ENCODE data around the gene PRDM10.

PRDM10 gene

DNA sequence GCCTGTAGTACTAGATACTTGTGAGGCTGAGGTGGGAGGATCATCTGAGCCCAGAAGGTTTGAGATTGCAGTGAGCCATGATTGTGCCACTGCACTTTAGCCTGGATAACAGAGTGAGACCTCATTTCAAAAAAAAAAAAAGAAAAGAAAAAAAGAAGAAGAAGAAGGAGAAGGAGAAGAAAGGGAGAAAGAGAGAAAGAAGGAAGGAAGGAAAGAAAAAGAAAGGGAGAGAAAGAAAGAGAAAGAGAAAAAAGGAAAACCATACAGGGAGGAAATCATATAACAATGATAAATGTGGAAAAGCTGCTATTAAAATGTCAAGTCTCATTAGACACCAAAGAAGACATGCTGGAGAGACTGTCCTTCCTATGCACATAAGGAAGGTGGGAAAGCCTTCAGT, 5.7 kb upstream of the PRDM10 start:
- DNase-seq, result no peak

DNA sequence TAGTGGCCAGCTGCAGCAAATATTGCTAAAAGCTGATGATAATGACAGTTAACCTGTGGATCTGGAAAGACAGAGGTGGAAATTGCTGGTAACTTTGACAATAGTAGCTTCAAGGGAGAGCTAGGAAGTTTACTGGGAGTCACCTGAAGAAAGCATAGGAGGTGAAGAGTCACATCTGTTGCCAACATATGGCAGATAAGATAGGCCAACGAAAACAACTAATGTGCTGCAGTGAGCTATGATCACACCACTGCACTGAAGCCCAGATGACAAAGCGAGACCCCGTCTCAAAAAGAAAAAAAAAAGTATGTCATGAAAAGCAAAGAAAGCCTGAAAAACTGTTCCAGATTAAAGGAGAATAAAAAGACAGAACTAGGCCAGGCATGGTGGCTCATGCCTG, 4.3 kb upstream of the PRDM10 start:
- DNase-seq, result no peak

- DNase-seq, result no peak
These were observed 1.0 kb upstream of the PRDM10 start for GRCh38 chr11:130003717-130004001.

GRCh38 chr11:130002846-130003716, 446 bp upstream of the PRDM10 start:
- peak; percentile 87 to 97 for DNase-seq

DNA sequence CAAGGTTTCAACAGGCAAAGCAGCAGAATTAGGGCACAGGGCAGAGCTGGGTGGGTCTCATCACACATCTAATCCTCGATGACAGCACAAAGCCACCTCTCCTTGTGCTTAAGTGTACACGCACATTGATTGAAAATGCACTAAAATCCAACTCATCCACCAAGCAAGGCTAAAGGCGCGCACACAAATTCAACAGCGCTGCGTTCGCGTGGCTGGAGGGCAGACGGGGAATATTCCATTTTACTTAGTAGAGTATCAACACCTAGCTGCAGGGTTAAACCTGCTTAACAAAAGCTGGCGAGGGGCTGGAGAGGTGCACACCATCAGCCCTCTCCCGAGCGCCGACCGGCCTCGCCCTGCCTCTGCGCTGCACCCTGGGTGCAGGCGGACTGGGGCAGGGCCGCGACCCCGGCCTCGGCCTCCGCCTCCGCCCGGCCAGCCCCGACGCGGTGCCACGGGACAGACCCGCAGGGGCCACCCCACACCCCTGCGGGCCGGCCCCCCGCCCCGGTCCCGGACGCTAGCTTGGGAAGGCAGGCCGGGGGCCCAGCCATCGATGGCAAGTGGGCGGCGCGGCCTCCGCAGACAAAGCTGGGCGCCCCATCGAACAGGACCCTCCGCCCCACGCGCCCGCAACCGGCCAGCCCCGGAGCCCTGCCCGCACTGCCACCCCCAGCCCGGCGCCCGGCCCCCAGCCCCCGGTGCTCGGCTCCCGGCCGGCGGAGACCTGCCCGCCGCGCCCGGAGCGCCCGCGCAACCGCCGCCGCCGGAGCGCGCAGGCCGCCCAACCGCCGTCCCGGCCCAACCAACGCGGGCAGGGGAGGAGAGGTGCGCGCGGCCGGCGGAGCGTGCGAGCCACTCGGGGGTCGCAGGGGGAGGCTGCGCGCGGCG, 929 bp downstream of the PRDM10 start:
- DNase-seq, result no peak

- DNase-seq, result no peak
These were observed 2.0 kb downstream of the PRDM10 start for GRCh38 chr11:130000552-130001176.

DNA sequence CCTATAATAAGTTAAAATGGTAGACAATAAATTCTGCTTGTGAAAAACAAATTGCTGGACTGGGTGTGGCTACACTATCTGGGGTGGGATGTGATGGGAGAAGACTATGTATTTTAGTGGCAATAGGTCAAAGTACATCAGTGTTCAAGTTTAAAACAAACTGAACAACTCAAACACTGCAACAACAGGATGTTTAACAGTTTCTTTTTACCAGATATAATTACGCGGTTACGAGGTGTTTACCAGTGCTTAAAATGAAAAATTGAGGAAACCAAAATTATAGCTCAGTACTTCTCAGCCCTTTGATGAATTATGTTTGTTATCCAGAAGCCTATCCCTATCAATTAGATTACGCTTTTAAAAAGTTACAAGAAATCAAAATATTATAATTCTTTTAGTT, 3.2 kb downstream of the PRDM10 start:
- no peak for DNase-seq

- DNase-seq, result no peak
These were observed 3.7 kb downstream of the PRDM10 start for GRCh38 chr11:129998905-129999304.

- DNase-seq, result no peak
These were observed 4.5 kb downstream of the PRDM10 start for GRCh38 chr11:129998107-129998506.

GRCh38 chr11:129997513-129997912, 5.1 kb downstream of the PRDM10 start:
- no peak for DNase-seq

GRCh38 chr11:129996113-129996870, 6.3 kb downstream of the PRDM10 start:
- DNase-seq, result no peak

DNA sequence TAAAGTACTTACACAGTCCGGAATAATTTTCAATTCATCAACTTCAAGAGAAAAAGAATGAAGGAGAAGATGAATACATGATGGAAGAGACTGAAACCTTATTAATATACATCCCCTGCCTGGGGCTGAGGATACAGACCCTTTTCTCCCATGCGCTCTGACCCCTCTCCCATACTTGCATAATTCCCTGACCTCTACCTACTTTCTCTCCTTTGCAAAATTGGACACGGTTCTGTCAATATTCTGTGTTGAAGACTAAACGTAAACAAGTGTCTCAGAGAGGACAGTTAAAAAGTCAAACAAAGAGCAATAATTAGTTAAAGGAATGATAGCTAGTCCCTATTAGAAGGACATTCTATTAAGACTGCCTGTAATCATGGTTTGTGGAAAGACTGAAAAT, 7.5 kb downstream of the PRDM10 start:
- no peak for DNase-seq

GRCh38 chr11:129992161-129992944, 10.3 kb downstream of the PRDM10 start:
- DNase-seq, result peak in 1 of 2 experiments; percentile 24

- no peak for DNase-seq
These were observed 13.4 kb downstream of the PRDM10 start for GRCh38 chr11:129989149-129989813.

GRCh38 chr11:129987950-129988349, 14.7 kb downstream of the PRDM10 start:
- DNase-seq, result no peak

GRCh38 chr11:129985823-129986222, 16.8 kb downstream of the PRDM10 start:
- no peak for DNase-seq

DNA sequence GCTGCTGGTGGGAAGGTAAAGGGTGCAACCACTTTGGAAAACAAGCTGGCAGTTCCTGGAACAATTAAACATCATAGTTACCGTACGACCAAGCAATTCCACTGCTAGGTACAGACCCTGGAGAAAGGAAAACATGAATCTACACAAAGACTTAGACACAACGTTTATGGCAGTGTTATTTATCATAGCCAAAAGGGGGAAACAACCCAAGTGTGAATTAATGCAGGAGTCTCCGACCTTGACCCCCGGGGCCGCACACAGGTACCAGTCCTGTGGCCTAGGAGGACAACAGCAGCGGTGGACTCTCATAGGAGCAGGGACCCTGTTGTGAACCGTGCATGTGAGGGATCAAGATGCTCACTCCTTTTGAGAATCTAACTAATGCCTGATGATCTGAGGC, 22.5 kb downstream of the PRDM10 start:
- no peak for DNase-seq

GRCh38 chr11:129979046-129979605, 23.5 kb downstream of the PRDM10 start:
- DNase-seq, result no peak

DNA sequence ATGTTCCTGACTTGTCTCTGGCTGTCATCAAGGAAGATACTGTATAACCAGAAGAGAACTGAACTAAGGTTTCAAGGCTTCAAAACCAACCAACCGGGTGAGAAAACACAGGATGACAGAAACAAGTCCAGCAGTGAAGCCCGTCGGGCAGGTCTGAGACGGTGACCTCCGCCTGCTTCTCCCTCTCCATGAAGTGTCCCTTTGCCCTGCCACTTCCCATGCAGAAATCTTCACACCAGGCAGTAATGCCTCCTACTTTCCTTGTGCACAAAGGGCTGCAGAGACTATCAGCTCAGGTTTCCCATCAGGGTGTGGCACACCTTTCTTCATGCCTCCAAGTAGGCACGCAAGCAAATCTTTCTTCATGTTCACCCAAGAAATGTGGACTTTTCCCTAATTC, 24.2 kb downstream of the PRDM10 start:
- no peak for DNase-seq

DNA sequence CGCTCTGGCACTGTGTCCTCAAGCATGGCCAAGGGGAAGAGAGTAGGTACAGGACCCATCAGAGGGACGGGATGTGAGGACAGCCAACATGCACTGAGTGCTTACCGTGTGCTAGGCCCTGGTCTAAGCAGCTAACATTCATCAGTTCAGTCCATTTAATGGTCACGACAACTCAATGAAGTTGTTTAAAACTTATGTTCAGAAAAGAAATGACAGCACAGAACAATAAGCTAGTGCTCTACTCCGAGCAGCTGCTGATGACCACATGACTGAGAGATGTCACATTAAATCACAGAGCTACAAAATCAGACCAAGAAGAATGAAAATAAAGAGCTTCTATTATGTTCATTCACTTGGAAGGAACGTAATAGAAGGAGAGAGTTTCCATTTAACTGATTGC, 26.3 kb downstream of the PRDM10 start:
- no peak for DNase-seq

- DNase-seq, result no peak
These were observed 27.1 kb downstream of the PRDM10 start for GRCh38 chr11:129975543-129975942.

Measured in cerebellar nuclear complex (tissue), 1 donor.